K562 (cell line): Measurements from ENCODE around the gene SSH3. TPM values are rescaled to one million over a fixed set of nuclear protein-coding genes. Genes with fewer than 3 reads are reported as not detected.

Experiments used
- ATF4 ChIP-seq: fragments of 450-650 bp; formaldehyde crosslinking; IDR thresholded peaks from 2 replicates; pipeline ENCODE4 v1.4.0; 2022; ENCODE audit warnings: mild to moderate bottlenecking, moderate library complexity
- BCL6 ChIP-seq: fragments of 250-450 bp; sonication (Bioruptor Pico); IDR thresholded peaks from 2 replicates; pipeline ENCODE4 v1.4.0; 2020
- CCNT2 ChIP-seq: IDR thresholded peaks from 2 replicates; pipeline ENCODE4 v1.6.1; 2011; ENCODE audit warnings: borderline replicate concordance, low read depth, mild to moderate bottlenecking, moderate library complexity, mixed read lengths, low read length; ENCODE audit not compliant: insufficient read length; ENCODE audit errors: extremely low read depth
- FOXP1 ChIP-seq: sonication (generic); formaldehyde crosslinking; IDR thresholded peaks from 2 replicates; pipeline ENCODE4 v1.8.0; 2022; ENCODE audit warnings: mild to moderate bottlenecking, missing genetic modification reagents
- ID3 ChIP-seq, 2 experiments: fragments of 250-450 bp in 1 of 2; fragments of 450-650 bp in 1 of 2; sonication (Bioruptor Pico) in 1 of 2; IDR thresholded peaks; 2 replicates each; pipeline versions ENCODE4 v1.6.1 to v1.8.0; 2016 to 2021; ENCODE audit warnings: mild to moderate bottlenecking in 2 of 2, moderate library complexity in 2 of 2, missing compliant biosample characterization in 1 of 2, missing genetic modification characterization in 1 of 2
- L3MBTL2 ChIP-seq: fragments of 450-650 bp; IDR thresholded peaks from 2 replicates; pipeline ENCODE4 v1.6.1; 2016; ENCODE audit warnings: mild to moderate bottlenecking, moderate library complexity
- MLLT1 ChIP-seq, 2 experiments: fragments of 450-650 bp; IDR thresholded peaks; 2 replicates each; pipeline ENCODE4 v1.6.1; 2016
- SIN3B ChIP-seq: fragments of 450-650 bp; IDR thresholded peaks from 2 replicates; pipeline ENCODE4 v1.6.1; 2017; ENCODE audit warnings: low read depth, mild to moderate bottlenecking, moderate library complexity
- TRIM25 ChIP-seq: fragments of 450-650 bp; IDR thresholded peaks from 2 replicates; pipeline ENCODE4 v1.7.0; 2016; ENCODE audit warnings: borderline replicate concordance
- ZHX1 ChIP-seq: fragments of 150-350 bp; conservative IDR thresholded peaks from 2 replicates; pipeline ENCODE4 v1.6.1; 2014; ENCODE audit warnings: low read length
- ZNF146 ChIP-seq: IDR thresholded peaks from one replicate; pipeline ENCODE4 v1.6.1; 2018; ENCODE audit warnings: missing compliant biosample characterization; ENCODE audit not compliant: unreplicated experiment
- ZNF764 ChIP-seq: fragments of 250-450 bp; sonication (Bioruptor Pico); IDR thresholded peaks from 2 replicates; pipeline ENCODE4 v1.4.0; 2020; ENCODE audit warnings: low read depth, mild to moderate bottlenecking, moderate library complexity
- polyA plus RNA-seq, 8 experiments: library from polyadenylated mRNA; depleted of rRNA in 4 of 8; stranded (reverse) in 5 of 8; unstranded in 3 of 8; fragments of >200 nt; fragmentation: Nextera tagmentation in 2 of 8; fragmentation: Illumina TruSeq in 1 of 8; extraction: Ambion mirVana in 2 of 8; extraction: Trizol in 1 of 8; gene quantifications; 2 replicates each; pipeline versions ENCODE4 v1.2.1 to v1.2.3, GENCODE V29; 2011 to 2014; ENCODE audit warnings: inconsistent platforms in 1 of 8, missing spikeins in 1 of 8
- total RNA-seq, 7 experiments: library from RNA; depleted of rRNA in 6 of 7; stranded (reverse); fragments of >200 nt in 6 of 7; fragmentation: Illumina TruSeq in 2 of 7; extraction: Trizol in 2 of 7; gene quantifications; 2 replicates each; pipeline versions ENCODE4 v1.2.1 to v1.2.3, GENCODE V29; 2011 to 2021; ENCODE audit warnings: low replicate concordance in 1 of 7

SSH3 gene
- total and polyA plus RNA-seq, 9 of the 15 experiments (the other 6 are each of a cell fraction or from before 2014, with no cell fraction given), result 0.07 to 1.0 (median 0.24) TPM; not detected in 3

- TF ChIP-seq ZHX1, result 0 out of 2 replicates have a peak, but pooled peaks have one; percentile 36
- no peak for TF ChIP-seq BCL6 (CRISPR knock-in tag)
- peak; percentile 36 for TF ChIP-seq L3MBTL2
- no peak for TF ChIP-seq ZNF764 (CRISPR knock-in tag)
- TF ChIP-seq SIN3B, result no peak
- 0 out of 2 replicates have a peak, but pooled peaks have one; percentile 4 for TF ChIP-seq ATF4 (CRISPR knock-in tag)
- TF ChIP-seq ZNF146 (CRISPR knock-in tag), result no peak
- TF ChIP-seq MLLT1 (IDR thresholded peaks at IDR 0.05), result peak in 1 of 2 experiments; percentile 78; a peak in 3 of 4 replicates
- TF ChIP-seq CCNT2, result peak; percentile 77
- TF ChIP-seq FOXP1 (CRISPR knock-in tag), result no peak
- TF ChIP-seq TRIM25, result no peak
- TF ChIP-seq ID3 (CRISPR knock-in tag; IDR thresholded peaks at IDR 0.05), result no peak
- peak; percentile 31; the same call in 1 of the 2 replicates for TF ChIP-seq ID3 (tag; IDR thresholded peaks at IDR 0.05)
Measured at GRCh38 chr11:67317205-67317887, 14.0 kb downstream of the SSH3 start (continued).
